ENCODE data around the gene GALNT17. TPM values are rescaled to one million over a fixed set of nuclear protein-coding genes. Genes with fewer than 3 reads are reported as not detected.

GALNT17 gene
- polyA plus RNA-seq, 1 donor from 2014 or later: 15.7 TPM

- Histone ChIP-seq H3K9me3 (ENCODE audit: low read length) (peaks cover 6% of the 10 kb centered on the region), H4K20me1 (ENCODE audit: insufficient read depth) (no peaks in the 10 kb centered on the region), H3K9me2 (ENCODE audit: insufficient read depth, low read length) (no peaks in the 10 kb centered on the region), H3K9ac (ENCODE audit: low read length) (no peak overlapping the region), H3K27me3 (ENCODE audit: insufficient read depth, low read depth, low read length) (no peaks in the 10 kb centered on the region), H3F3A (ENCODE audit: insufficient read depth, low read length, poor library complexity, severe bottlenecking) (no peaks in the 10 kb centered on the region), H3K36me3 (ENCODE audit: insufficient read depth, low read length) (no peaks in the 10 kb centered on the region), H3K79me2 (replicated peaks; ENCODE audit: insufficient read depth, low read length) (no peaks in the 10 kb centered on the region), H2AFZ (ENCODE audit: low read depth, low read length) (no peak overlapping the region), H3K27ac (ENCODE audit: low read length) (no peak overlapping the region), H3K4me2 (ENCODE audit: low read length) (no peak overlapping the region), H3K4me3 (ENCODE audit: low read length) (no peak overlapping the region)
- no peak for TF ChIP-seq POLR2AphosphoS5 (IDR thresholded peaks at IDR 0.05)
- TF ChIP-seq EZH2 (IDR thresholded peaks at IDR 0.05; ENCODE audit: borderline replicate concordance, insufficient read depth, low read length, poor library complexity, severe bottlenecking): no peak
- TF ChIP-seq RAD21 (conservative IDR thresholded peaks at IDR 0.05): no peak
- TF ChIP-seq CTCF (IDR thresholded peaks at IDR 0.05; ENCODE audit: poor library complexity, severe bottlenecking): no peak
- TF ChIP-seq MXI1 (conservative IDR thresholded peaks at IDR 0.05; ENCODE audit: poor library complexity, severe bottlenecking): no peak
Measured at GRCh38 chr7:71470326-71470725, 338.4 kb downstream of the GALNT17 start.

GRCh38 chr7:71470830-71471229 lies 338.9 kb downstream of the GALNT17 start:
- H3K4me3 ChIP-seq (ENCODE audit: low read length): no peak overlapping the region

More at GRCh38 chr7:71470830-71471229, 338.9 kb downstream of the GALNT17 start:
- no peaks in the 10 kb centered on the region for H3K36me3 ChIP-seq (ENCODE audit: insufficient read depth, low read length)
- peaks cover 6% of the 10 kb centered on the region for H3K9me3 ChIP-seq (ENCODE audit: low read length)
- TF ChIP-seq EP300 (conservative IDR thresholded peaks at IDR 0.05; ENCODE audit: poor library complexity, severe bottlenecking) (no peak), EZH2 (IDR thresholded peaks at IDR 0.05; ENCODE audit: borderline replicate concordance, insufficient read depth, low read length, poor library complexity, severe bottlenecking) (no peak), SMC3 (conservative IDR thresholded peaks at IDR 0.05; ENCODE audit: poor library complexity) (no peak), RAD21 (conservative IDR thresholded peaks at IDR 0.05) (no peak), MXI1 (conservative IDR thresholded peaks at IDR 0.05; ENCODE audit: poor library complexity, severe bottlenecking) (no peak), REST (IDR thresholded peaks at IDR 0.05; ENCODE audit: borderline replicate concordance) (no peak), TAF1 (IDR thresholded peaks at IDR 0.05; ENCODE audit: low read depth) (no peak), CTCF (IDR thresholded peaks at IDR 0.05; ENCODE audit: poor library complexity, severe bottlenecking) (no peak), POLR2AphosphoS5 (IDR thresholded peaks at IDR 0.05) (no peak)
- no peak overlapping the region for H3K4me2 ChIP-seq (ENCODE audit: low read length)
- no peaks in the 10 kb centered on the region for H3F3A ChIP-seq (ENCODE audit: insufficient read depth, low read length, poor library complexity, severe bottlenecking)
- H2AFZ ChIP-seq (ENCODE audit: low read depth, low read length): no peak overlapping the region
- H3K9ac ChIP-seq (ENCODE audit: low read length): no peak overlapping the region
- H3K27ac ChIP-seq (ENCODE audit: low read length): no peak overlapping the region
- no peaks in the 10 kb centered on the region for H3K79me2 ChIP-seq (replicated peaks; ENCODE audit: insufficient read depth, low read length)
- H3K27me3 ChIP-seq (ENCODE audit: insufficient read depth, low read depth, low read length): no peaks in the 10 kb centered on the region
- H4K20me1 ChIP-seq (ENCODE audit: insufficient read depth): no peaks in the 10 kb centered on the region
- no peaks in the 10 kb centered on the region for H3K9me2 ChIP-seq (ENCODE audit: insufficient read depth, low read length)

Data from neural cell (in vitro differentiated cells).